ENCODE results near the gene DLG2. TPM values are rescaled to one million over a fixed set of nuclear protein-coding genes. Genes with fewer than 3 reads are reported as not detected.
"Not testable (repeated sequence)": the region's sequence is repeated elsewhere in the genome, so short reads cannot be mapped to it uniquely, and the experiment has no call there.

The DLG2 gene
- total and polyA plus RNA-seq, 9 donors = 2.5 to 20.7 (median 12.0) TPM

- intact Hi-C loops (cut with DNase I) = no loop called here
- TF ChIP-seq POLR2A (IDR thresholded peaks at IDR 0.05) (no peak), CTCF (IDR thresholded peaks at IDR 0.05) (no peak), EP300 (IDR thresholded peaks at IDR 0.05) (no peak)
- no peaks in the 10 kb centered on the region for H3K4me1 ChIP-seq (ENCODE audit: insufficient read depth)
- H3K36me3 ChIP-seq = no peaks in the 10 kb centered on the region
- no peaks in the 10 kb centered on the region for H3K9me3 ChIP-seq
- no peak overlapping the region for H3K27ac ChIP-seq
- no peak overlapping the region for H3K4me3 ChIP-seq
- no peak for DNase-seq
- H3K27me3 ChIP-seq = no peaks in the 10 kb centered on the region
- WGBS, 3 donors = 96 to 99% (median 98%) methylated on average over 6 of the region's 6 CpGs
Measured at GRCh38 chr11:85359859-85360258, 267.3 kb downstream of the DLG2 start.

DNA sequence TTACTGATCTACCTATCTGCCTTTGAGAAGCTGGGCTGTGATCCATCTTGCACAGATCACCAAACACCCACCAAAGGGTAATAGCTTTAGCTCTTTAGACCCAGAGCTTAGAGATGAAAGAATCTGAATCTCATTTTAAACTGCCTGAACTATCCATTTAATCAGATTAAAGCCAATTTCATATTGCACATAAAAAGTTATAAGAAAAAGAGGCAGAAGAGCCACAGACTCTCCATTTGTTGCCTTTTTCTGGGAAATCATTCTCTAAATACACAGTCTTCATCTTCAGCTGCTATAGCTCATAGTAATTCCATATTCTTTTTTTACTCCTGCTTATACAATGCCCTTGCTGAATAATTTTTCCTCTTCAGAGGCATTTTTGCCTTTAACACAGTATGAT, 271.2 kb downstream of the DLG2 start:
- Histone ChIP-seq H3K4me1 (ENCODE audit: insufficient read depth) (no peaks in the 10 kb centered on the region), H3K9me3 (no peaks in the 10 kb centered on the region), H3K4me3 (no peak overlapping the region), H3K27ac (no peak overlapping the region), H3K36me3 (no peaks in the 10 kb centered on the region), H3K27me3 (no peaks in the 10 kb centered on the region)
- no peak for DNase-seq
- intact Hi-C loops (cut with DNase I) = no loop called here
- no peak for TF ChIP-seq POLR2A (IDR thresholded peaks at IDR 0.05)
- no peak for TF ChIP-seq CTCF (IDR thresholded peaks at IDR 0.05)
- TF ChIP-seq EP300 (IDR thresholded peaks at IDR 0.05) = no peak

- H3K9me3 ChIP-seq; intact Hi-C loops (cut with DNase I); H3K4me1 ChIP-seq (ENCODE audit: insufficient read depth); H3K4me3 ChIP-seq; H3K36me3 ChIP-seq; DNase-seq; H3K27me3 ChIP-seq; H3K27ac ChIP-seq: not testable (repeated sequence)
- WGBS, 3 donors = 95 to 100% (median 95%) methylated on average over 2 of the region's 2 CpGs
Measured at GRCh38 chr11:85349539-85349938, 277.6 kb downstream of the DLG2 start.

- Histone ChIP-seq H3K4me3 (no peak overlapping the region), H3K27ac (no peak overlapping the region), H3K4me1 (ENCODE audit: insufficient read depth) (no peaks in the 10 kb centered on the region), H3K9me3 (no peaks in the 10 kb centered on the region), H3K27me3 (no peaks in the 10 kb centered on the region), H3K36me3 (no peaks in the 10 kb centered on the region)
- no peak for TF ChIP-seq POLR2A (IDR thresholded peaks at IDR 0.05)
- no peak for TF ChIP-seq EP300 (IDR thresholded peaks at IDR 0.05)
- no peak for TF ChIP-seq CTCF (IDR thresholded peaks at IDR 0.05)
- intact Hi-C loops (cut with DNase I) = no loop called here
- DNase-seq = no peak
Measured at GRCh38 chr11:85348945-85349344, 278.2 kb downstream of the DLG2 start.

DNA sequence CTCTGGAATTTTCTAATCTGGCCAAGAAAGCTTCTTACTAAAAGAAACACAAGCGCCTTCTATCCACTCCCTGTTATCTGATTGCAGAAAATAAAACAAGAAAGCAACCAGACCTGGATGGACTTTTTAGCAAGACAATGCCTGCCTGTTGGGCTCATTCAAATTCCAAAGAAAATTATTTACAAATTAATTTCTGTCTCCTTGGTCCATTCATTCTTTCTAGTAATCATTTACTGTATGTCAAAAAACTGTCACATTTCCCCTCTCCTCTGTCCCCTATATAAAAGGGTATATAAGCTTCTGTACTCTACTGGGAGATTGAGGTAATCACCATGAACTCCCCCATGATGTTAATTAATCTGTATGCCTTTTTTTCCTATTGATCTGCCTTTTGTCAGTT, 279.9 kb downstream of the DLG2 start:
- Histone ChIP-seq H3K4me1 (ENCODE audit: insufficient read depth) (no peaks in the 10 kb centered on the region), H3K9me3 (no peaks in the 10 kb centered on the region), H3K4me3 (no peak overlapping the region), H3K27ac (no peak overlapping the region), H3K36me3 (no peaks in the 10 kb centered on the region), H3K27me3 (no peaks in the 10 kb centered on the region)
- intact Hi-C loops (cut with DNase I) = no loop called here
- WGBS, 3 donors = 24 to 45% (median 37%) methylated on average over 1 of the region's 1 CpG
- no peak for TF ChIP-seq CTCF (IDR thresholded peaks at IDR 0.05)
- TF ChIP-seq POLR2A (IDR thresholded peaks at IDR 0.05) = no peak
- TF ChIP-seq EP300 (IDR thresholded peaks at IDR 0.05) = no peak
- no peak for DNase-seq

Measured in ovary (tissue), 9 donors.